Kidney epithelial cell (primary cell): Measurements from ENCODE around the gene ST6GAL1. TPM values are rescaled to one million over a fixed set of nuclear protein-coding genes. Genes with fewer than 3 reads are reported as not detected.

Experiments
- DNase-seq: peaks from one replicate; pipeline ENCODE4 v3.0.0-alpha.2; 2010; ENCODE audit warnings: low read depth
- H3K27me3 ChIP-seq: 2 replicates; pipeline ENCODE4 v1.6.0; 2011; ENCODE audit warnings: low read length; ENCODE audit not compliant: control insufficient read depth, insufficient read depth
- H3K36me3 ChIP-seq: 2 replicates; pipeline ENCODE4 v1.5.1; 2011; ENCODE audit warnings: low read length; ENCODE audit not compliant: control insufficient read depth, insufficient read depth
- H3K4me3 ChIP-seq: 2 replicates; pipeline ENCODE4 v1.5.1; 2011; ENCODE audit warnings: low read depth, mild to moderate bottlenecking, control low read depth, low read length
- total RNA-seq: library from RNA; depleted of rRNA; stranded (reverse); fragments of >200 nt; gene quantifications from 2 replicates; pipeline ENCODE4 v1.2.3, GENCODE V29; 2015
- TF ChIP-seq, protein P1 (sequence below): IDR thresholded peaks from 2 replicates; pipeline ENCODE4 v1.5.1; 2011; ENCODE audit warnings: mild to moderate bottlenecking, moderate library complexity, low read length, control low read depth, inconsistent platforms; ENCODE audit not compliant: insufficient read depth, poor library complexity, severe bottlenecking

The ST6GAL1 gene
- total RNA-seq, 1 donor from 2014 or later, result 44.7 TPM

DNA sequence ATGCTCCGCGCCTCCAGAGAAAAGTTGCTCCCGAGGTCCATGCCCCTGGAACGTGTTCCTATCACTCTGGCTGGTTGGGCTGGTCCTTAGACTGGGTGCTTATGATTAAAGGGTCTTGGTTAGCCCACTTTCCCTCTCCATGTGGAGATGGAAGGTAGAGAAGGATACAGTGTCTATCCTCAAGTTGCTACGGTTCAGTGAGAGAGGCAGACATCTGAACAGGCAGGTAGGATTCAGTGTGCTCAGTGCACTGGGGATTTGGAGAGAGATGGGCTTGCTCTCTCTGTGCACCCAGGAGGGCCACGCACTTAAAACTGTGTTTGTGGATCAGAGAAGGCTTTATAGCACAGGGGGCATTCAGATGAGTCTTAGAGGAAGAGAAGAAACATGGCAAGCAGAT is 146.0 kb downstream of the ST6GAL1 start:
- DNase-seq, result no peak
- TF ChIP-seq, protein P1, sequence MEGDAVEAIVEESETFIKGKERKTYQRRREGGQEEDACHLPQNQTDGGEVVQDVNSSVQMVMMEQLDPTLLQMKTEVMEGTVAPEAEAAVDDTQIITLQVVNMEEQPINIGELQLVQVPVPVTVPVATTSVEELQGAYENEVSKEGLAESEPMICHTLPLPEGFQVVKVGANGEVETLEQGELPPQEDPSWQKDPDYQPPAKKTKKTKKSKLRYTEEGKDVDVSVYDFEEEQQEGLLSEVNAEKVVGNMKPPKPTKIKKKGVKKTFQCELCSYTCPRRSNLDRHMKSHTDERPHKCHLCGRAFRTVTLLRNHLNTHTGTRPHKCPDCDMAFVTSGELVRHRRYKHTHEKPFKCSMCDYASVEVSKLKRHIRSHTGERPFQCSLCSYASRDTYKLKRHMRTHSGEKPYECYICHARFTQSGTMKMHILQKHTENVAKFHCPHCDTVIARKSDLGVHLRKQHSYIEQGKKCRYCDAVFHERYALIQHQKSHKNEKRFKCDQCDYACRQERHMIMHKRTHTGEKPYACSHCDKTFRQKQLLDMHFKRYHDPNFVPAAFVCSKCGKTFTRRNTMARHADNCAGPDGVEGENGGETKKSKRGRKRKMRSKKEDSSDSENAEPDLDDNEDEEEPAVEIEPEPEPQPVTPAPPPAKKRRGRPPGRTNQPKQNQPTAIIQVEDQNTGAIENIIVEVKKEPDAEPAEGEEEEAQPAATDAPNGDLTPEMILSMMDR, result no peak
- Histone ChIP-seq H3K4me3 (no peak overlapping the region), H3K36me3 (peaks cover 3% of the 10 kb centered on the region), H3K27me3 (no peaks in the 10 kb centered on the region)

DNA sequence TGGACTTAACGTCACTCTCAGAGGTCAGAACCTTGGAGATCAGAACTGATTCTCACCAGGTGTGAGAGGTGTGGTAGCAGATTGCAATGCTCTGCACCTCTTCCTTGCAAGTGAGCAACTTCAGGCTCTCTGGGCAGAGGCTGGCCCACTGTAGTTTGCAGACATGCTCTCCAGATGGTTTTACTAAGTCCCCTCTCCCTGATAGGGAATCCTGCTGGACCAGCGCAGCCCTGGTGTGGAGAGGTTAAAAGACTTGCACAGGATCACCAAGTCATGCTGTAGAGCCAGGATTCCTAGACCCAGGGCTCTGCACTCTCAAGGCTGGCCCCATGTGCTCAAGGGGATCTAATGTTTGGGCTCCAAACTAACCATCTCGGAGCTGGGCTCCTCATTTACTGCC is 146.8 kb downstream of the ST6GAL1 start:
- TF ChIP-seq, protein P1, result no peak

DNA sequence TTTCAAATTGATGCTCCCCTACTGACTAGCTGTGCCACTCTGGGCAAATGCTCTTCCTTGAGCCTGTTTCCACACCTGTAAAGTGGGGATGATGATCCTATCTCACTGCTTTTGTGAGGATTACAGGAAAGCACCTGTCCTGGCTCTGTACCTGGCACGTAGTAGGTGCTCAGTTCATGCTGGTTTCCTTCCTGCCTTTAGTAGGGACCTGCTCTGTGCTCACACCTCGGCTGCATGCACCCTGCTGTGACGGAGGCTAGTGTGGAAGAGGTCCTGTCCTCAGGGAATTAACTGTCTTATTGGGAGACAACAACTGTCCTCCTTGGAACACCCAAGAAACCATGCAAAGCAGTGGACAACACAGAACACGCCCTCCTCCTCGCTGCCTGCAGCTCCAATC is 147.2 kb downstream of the ST6GAL1 start:
- DNase-seq, result no peak

More for the DNA sequence above, 146.8 kb downstream of the ST6GAL1 start:
- Histone ChIP-seq H3K36me3 (peaks cover 3% of the 10 kb centered on the region), H3K4me3 (no peak overlapping the region), H3K27me3 (no peaks in the 10 kb centered on the region)
- DNase-seq, result no peak

DNA sequence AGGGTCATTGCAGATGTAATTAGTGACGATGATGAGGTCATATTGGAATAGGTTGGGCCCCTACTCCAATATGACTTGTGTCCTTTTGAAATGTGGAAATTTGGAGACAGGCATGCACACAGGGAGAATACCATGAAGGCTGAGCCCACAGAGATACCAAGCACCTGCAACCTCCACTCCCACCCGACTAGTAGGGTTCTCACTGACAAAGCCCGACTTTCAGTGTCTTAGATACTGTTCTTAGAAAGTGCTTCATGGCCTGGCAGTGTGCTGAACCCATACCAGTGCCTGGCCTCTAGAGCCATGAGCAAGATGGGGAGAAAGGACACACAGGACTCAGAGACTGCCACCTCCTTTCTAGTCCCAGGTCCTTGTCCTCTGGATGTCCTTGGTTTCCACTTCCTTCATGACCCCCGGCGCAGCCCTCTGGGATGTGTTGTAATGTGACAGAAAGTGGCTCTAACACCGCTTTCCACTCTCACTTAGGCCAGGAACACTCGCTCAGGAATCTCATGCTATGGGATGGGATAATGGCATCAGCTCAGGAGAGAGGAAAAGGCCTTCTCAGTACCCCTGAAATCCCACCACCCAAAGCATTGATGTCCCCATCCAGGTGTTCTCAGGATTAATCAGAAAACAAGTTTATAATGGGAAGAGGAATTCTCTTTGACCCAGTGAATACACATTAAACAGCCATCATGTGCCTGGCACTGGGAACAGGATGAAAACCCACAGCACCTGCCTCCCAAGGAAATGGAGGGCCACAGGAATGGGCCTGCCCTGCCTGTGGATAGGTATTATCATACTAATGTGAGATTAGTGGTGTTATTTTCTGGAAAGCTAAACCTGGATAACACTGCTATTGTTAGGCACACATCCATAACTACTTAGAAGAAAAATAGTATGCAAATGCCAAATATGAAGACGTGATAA is 149.0 kb downstream of the ST6GAL1 start:
- Histone ChIP-seq H3K4me3 (no peak overlapping the region), H3K36me3 (peaks cover 3% of the 10 kb centered on the region), H3K27me3 (no peaks in the 10 kb centered on the region)
- no peak for DNase-seq
- TF ChIP-seq, protein P1, result no peak

More for the DNA sequence above, 147.2 kb downstream of the ST6GAL1 start:
- Histone ChIP-seq H3K36me3 (peaks cover 3% of the 10 kb centered on the region), H3K4me3 (no peak overlapping the region), H3K27me3 (no peaks in the 10 kb centered on the region)
- TF ChIP-seq, protein P1, result no peak

DNA sequence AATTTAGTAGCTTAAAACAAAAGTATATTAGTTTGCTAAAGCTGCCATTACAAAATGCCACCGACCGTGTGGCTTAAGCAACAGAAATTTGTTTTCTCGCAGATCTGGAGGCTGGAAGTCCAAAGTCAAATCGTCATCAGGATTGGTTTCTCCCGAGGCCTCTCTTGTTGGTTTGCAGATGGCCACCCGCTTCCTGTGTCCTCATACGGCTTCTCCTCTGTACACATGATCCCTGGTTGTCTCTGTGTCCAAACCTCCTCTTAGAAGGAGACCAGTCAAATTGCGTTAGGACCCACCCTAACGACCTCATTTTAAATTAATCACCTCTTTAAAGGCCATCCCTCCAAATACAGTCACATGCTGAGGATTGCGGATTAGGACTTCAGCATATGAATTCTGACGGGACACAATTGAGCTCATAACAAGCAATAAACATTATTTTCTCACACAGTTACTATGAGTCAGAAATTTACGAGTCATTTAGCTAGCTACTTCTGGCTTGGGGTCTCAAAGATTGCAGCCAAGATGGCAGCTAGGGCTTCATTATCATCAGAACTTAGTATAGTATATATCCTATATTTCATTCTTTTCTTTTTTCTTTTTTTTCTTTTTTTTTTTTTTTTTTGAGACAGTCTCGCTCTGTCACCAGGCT is 150.6 kb downstream of the ST6GAL1 start:
- TF ChIP-seq, protein P1, result no peak
- no peaks in the 10 kb centered on the region for H3K36me3 ChIP-seq

More for the DNA sequence above, 150.6 kb downstream of the ST6GAL1 start:
- H3K4me3 ChIP-seq, result no peak overlapping the region
- no peaks in the 10 kb centered on the region for H3K27me3 ChIP-seq
- DNase-seq, result no peak
